HG03159 (cell line): ENCODE measurements around the gene CYP4F11.
"Not testable (repeated sequence)": the region's sequence is repeated elsewhere in the genome, so short reads cannot be mapped to it uniquely, and the experiment has no call there.

Experiments
- ATAC-seq: cut with Tn5 transposase; IDR thresholded peaks from one replicate; pipeline ENCODE4 v1.9.1; 2021; ENCODE audit warnings: mild to moderate bottlenecking, moderate library complexity; ENCODE audit not compliant: unreplicated experiment

The CYP4F11 gene, protein sequence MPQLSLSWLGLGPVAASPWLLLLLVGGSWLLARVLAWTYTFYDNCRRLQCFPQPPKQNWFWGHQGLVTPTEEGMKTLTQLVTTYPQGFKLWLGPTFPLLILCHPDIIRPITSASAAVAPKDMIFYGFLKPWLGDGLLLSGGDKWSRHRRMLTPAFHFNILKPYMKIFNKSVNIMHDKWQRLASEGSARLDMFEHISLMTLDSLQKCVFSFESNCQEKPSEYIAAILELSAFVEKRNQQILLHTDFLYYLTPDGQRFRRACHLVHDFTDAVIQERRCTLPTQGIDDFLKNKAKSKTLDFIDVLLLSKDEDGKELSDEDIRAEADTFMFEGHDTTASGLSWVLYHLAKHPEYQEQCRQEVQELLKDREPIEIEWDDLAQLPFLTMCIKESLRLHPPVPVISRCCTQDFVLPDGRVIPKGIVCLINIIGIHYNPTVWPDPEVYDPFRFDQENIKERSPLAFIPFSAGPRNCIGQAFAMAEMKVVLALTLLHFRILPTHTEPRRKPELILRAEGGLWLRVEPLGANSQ

DNA sequence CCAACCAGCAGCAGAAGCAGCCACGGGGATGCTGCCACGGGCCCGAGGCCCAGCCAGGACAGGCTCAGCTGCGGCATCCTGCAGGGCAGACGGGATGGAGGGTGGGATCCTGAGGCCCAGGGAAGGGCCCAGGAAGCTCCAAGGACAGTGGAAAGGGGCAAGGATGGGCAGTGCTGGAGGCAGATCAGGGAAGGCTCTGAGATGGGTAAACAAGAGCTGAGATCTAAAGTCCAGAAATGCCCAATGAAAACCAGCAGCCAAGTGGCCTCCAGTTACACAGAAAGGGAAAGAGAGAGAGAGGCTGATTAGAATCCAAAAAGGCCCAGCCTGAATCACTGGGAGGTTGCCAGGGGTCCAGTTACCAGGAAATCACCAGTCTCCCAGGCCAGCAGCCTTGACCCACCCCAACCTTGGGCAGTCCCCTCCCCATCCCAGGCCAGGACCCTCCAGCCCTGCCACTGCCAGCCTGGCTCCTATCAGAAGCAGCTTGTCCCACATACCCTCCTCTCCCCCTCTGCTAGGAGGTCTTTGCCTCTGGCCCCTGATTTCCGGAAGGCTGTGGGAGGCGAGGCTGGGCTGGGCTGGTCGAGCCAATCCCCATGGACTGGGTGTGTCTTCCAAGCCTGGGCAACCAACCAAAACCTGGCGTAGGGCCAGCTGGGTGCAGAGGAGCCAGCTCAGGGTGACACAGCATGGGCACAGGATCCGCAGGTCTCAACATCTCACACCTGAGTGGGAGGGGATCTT lies at the start of gene CYP4F11:
TSS of gene CYP4F11 (minus strand) at position 198 of the 747 bp plus-strand sequence. CDS start at position 77, 121 bp downstream.
- ATAC-seq = no peak

DNA sequence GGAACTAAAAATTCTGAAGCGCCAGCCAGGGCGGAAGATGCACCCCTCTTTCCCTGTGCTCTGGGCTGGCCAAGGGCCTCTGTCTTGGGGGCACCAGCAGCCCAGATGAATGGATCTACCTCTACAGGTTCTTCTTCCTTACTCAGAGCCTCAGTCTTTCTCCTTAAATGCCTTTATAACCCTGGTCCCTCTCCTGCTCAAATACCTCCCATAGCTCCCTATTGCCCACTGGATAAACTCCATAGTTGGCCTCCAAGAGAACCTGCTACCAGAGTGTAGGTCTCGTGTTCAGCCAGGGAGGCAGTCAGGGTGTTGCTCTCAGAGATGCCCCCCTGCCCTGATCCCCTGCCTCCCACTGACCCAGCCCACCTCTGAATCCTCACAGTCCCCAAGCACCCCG lies 45.0 kb upstream of the CYP4F11 start:
- ATAC-seq = no peak

DNA sequence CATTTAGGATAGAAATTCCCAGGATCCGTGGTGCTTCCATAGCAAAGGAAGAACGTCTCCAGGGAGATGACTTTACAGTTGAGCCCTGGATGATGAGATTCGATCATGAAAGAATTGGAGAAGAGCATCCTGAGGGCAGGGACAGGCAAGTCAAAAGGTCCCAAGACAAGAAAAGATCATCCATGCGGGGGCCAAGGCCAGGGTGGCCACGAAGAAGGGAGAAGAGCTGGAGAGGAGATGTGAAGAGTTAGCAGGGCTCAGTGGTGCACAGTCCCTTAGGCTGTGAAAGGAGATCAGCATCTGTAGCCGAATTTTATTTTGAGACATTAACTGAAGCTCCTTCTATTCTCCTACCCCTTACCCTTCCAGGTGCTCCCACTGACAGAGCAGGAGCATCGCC lies 43.4 kb upstream of the CYP4F11 start:
- no peak for ATAC-seq

DNA sequence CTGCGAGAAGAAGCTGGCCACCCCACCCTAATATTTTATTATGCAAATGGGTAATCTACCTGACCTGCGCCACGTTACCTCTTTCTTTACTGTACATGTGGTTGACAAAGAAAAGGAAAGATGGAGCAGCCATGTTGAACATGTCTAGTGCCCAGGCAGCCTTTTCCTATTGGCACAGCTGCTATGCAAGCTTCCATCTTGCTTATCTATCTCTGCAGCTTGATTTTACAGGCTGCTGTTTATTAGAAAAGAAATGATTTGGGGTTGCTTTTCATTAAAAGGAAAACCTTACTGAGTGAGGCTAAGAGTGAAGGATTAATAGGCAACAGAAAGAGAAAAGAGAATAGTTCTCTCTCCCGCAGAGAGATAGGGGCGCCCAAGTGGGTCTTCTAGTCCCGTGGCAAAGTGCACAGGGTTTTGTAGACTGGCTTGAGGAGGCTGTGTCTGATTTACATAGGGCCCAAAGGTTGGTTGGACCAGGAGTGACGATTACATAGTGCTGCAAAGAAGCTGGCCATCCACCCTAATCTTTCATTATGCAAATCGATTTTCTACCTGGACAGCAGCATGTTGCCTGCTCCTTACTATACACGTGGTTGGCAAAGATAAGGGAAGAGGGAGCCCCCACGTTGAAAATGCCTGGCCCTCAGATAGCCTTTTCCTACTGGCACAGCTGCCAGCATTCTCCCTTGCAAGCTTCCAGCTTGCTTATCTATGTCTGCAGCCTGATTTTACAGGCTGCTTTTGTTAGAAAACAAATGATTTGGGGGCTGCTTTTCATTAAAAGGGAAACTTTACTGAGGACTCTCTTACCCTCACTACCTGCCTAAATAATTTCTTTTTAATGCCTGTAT lies 42.7 kb upstream of the CYP4F11 start:
- no peak for ATAC-seq

DNA sequence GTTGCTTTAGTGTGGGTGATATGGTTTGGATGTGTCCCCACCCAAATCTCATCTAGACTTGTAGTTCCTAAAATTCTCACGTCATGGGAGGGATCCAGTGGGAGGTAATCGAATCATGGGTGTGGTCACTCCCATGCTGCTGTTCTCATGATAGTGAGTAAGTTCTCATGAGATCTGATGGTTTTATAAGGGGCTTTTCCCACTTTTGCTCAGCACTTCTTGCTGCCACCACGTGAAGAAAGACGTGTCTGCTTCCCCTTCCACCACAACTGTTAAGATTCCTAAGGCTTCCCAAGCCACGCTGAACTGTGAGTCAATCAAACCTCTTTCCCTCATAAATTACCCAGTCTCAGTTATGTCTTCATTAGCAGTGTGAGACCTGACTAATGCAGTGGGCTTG lies 40.5 kb upstream of the CYP4F11 start:
- ATAC-seq = no peak

DNA sequence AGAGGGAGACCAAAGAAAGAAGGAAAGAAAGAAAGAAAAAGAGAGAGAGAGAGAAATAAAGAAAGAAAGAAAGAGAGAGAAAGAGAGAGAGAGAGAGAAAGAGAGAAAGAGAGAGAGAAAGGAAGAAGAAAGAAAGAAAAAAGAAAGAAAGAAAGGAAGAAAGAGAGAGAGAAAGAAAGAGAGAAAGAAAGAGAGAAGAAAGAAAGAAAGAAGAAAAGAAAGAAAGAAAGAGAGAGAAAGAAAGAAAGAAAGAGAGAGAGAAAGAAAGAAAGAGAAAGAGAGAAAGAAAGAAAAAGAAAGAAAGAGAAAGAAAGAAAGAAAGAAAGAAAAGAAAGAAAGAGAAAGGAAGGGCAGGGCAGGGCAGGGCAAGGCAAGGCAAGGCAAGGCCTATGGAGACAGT lies 37.7 kb upstream of the CYP4F11 start:
- ATAC-seq = not testable (repeated sequence)

DNA sequence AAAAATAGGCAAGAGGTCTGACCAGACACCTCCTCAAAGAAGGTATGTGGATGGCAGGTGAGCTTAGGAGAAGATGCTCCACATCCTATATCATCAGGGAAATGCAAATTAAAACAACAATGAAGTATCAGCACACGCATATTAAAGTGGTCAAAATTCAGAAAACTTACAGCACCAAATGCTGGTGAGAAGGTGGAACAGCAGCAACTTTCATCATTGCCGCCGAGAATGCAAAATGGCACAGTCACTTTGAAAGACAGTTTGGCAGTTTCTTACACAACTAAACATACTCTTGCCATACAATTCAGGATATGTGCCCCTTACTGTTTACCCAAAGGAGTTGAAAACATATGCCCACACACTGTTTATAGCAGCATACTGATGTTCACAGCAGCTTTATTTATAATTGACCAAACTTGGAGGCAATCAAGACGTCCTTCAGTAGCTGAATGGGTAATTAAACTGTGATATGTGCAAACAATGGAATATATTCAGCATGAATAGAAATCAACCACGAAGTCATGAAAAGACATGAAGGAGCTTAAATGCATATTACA lies 37.0 kb upstream of the CYP4F11 start:
- no peak for ATAC-seq

DNA sequence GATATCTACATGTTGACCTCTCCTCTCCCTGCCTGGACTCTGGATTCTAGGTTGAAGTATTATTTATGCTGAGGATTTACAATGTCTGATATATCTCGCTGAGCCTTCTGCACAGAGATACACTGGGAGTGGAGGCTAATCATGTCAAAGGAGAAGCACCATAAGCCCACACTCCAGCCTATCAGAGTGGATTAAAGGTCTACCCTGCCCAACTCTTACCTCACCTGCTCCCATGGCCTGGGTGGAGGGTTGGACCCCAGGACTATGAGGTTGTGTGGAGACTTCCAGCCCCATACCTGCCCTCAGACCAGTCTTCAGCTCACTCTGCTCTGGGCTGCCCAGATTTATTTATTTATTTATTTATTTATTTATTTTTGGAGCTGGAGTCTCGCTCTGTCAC lies 29.9 kb upstream of the CYP4F11 start:
- ATAC-seq = no peak

DNA sequence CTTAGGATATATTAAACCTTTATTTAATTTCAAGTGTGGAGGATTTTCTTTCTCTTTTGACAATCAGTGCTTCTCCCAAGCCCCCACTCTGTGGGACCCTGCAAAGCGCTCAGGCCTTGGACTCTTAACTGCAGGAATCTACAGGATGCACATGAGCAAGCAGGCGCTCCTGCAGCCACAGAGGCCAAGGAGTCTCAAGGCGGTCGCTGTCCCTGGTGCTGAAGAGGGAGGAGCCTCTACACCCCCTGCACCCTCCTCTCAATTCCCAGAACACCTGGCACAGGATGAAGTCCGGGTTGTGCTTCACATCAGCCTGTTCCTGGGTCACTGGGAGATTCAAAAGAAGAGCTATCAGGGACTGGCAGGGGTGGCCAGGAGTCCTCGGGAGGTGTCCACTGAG lies 28.0 kb upstream of the CYP4F11 start:
- ATAC-seq = no peak

DNA sequence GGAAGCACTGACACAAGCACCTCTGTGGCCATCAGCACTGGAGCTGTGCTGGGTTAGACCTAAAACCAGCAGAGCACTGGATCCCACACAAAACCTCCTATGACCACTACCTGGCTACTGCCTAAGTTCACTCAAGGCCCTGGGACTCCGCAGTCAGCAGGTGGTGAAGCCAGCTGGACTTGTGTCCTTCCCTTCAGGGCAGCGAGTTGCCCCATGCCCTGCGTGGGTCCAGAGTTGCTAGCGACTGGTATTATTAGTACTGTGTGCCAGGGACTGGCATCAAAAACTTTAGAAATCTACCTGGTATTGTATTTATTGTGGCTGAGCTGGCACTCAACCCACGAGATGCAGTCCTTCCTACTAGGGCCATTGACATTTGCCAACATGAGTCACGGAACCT lies 20.5 kb upstream of the CYP4F11 start:
- ATAC-seq = no peak

DNA sequence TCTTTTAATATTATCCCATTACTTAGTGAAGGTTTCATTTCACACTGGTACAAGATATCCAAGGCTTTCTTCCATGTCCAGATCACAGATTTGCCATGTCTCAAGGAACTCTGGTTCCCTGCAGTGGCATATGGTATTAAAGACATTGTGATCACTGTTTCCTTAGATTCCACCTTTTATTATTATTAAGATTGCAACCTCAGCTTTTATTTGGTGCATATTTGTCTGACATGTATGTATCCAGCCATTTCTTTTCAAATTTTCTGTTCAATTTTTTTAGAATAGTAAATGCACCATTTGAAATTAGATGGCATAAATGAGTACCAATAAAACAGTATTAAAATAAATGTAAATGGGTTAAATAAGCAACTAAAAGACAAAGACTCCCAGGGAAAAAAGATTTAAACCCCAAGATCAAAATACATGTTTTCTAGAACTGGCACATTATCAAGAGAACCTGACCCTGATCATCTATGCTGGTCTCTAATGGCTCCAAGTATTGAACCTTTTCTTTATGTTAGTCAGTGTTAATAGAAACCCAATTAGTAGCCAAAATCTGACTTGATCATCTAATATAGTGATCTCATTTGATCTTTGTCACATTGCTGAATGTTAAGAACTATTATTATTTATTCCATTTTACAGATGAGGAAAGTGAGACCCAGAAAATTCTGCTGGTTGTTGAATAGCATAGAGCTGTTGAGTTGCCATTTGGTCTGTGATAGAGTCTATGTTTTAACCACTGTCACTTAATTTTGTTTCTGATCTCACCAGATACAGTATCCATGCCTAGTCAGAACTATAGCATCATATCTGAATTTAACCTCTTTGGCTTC lies 14.1 kb upstream of the CYP4F11 start, which contains the start of gene OR10H4:
TSS of gene OR10H4 (plus strand) at position 786 of the 836 bp plus-strand sequence. CDS start at position 786, 0 bp downstream.
- ATAC-seq = no peak

DNA sequence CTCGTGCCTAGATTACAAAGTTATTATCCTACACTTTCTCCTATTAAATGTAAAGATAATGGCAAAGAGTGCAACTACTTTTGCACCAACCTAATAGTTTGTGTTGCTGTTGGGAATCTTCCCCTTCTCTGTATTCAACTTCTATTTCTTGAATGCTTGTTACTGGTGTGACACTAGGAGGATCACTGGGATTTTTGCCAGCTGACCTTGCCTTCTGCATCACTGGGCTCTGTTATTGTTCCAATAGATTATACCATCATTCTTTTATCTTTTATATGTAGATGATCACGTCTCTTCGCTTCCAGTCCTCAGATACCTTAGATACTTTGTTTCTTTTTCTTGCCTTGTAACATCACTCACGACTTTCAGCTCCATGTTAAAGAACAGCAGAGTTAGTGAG lies 11.0 kb upstream of the CYP4F11 start:
- ATAC-seq = no peak

DNA sequence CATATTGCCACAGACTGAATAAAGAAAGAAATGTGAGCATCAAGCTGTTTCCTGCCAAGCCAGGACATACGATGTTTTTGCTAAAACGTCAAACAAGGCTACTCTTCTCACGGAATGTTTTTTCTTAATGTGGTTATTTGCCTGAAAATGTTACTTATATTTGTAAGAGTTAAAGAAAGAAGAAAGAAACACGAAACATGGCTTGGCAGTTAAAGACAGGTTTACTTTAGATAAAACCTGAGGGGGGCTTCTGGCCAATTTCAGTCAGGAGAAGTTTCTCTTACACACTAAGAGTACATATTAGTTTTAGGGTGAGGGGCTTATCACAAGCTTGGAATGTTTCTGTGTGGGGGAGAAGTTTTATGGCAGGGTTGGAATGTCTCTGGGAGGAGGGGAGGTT lies 10.1 kb upstream of the CYP4F11 start:
- ATAC-seq = no peak

DNA sequence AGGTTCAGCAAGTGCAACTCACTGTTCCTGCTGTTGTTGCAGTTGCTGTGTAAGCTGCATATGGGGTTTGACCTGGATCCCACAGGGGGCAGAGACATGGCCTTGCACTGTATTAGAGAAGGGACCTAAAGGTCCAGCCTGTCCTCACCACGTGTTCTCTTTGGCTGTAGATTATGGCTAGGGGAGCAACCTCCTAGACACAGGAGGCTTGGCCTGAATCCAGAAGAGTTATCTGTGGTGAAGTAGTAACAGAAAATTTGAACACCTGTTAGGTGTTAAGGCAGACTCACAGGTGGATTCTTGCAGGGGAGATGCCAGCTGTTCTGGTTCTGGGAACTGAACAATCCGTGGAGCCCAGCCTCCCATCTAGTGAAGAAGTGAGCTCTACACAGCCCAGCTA lies 3.4 kb upstream of the CYP4F11 start:
- no peak for ATAC-seq

DNA sequence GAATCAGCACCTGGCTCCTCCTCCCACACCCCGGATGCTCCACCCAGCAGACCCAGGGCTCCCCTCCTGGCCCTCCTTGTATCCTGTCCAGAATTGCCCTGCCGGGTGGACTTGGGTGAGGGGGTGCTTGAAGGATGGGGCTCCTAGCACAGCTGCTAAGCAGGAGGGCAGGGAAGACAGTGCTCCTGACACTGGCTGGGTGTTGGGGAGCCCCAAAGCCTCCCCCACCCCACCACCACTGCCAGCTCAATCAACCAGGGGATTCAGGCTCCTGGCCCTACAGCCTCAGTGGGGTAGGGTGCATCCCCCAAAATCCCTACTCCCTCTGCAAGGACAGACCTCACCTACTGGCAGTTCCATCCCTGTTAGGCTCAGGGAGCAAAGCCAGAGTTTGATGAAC lies 2.6 kb upstream of the CYP4F11 start:
- no peak for ATAC-seq

DNA sequence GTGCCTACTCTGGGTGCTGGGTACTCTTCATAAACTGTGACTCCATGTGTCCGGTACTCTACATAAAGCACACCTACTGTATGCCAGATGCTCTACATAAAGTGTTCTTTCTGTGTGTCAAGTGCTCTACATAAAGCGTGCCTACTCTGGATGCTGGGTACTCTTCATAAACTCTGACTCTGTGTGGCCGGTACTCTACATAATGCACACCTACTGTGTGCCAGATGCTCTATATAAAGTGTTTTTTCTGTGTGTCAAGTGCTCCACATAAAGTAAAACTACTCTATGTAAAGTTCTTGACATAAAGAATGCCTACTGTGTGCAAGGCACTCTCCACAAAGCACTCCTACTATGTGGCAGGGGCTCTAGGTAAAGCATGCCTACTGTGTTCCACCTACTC lies 1.8 kb upstream of the CYP4F11 start:
- ATAC-seq = no peak

DNA sequence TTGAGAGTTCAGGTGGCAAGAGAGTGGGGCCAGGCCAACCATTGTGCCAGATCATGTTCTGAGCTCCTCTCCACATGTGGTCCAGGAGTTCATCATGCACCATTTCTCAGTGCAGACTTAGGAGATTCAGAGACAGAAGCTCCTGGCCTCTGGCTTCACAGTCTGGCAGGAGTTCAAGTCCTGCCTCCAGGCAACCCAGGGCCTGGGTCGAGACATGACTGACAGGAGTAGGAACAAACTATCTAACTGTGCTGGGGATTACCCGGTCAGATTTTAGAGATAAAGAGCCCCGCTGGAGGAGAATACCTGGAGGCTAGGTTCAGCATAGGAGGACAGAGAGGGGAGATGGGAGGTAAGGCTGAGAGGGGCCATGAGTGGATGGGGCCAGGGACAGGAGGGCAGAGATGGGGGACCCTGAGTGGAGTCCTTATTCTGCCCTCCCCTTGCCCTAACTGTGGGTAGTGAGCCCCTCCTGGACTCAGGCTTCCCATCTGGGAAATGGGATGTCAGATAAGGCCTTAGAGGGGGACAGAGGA lies 906 bp upstream of the CYP4F11 start:
- no peak for ATAC-seq

DNA sequence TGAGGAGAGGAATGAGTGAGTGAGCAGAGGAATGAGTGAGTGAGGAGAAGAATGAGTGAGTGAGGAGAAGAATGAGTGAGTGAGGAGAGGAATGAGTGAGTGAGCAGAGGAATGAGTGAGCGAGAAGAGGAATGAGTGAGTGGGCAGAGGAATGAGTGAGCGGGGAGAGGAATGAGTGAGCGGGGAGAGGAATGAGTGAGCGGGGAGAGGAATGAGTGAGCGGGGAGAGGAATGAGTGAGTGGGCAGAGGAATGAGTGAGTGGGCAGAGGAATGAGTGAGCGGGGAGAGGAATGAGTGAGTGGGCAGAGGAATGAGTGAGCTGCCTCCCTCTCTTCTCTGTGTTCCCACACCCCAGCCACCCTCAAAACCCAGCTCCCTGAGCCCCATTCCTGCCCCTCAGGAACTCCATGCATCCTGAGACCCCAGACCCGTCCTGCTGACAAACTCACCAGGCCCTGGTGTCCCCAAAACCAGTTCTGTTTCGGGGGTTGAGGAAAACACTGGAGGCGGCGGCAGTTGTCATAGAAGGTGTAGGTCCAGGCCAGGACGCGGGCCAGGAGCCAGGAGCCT lies 483 bp downstream of the CYP4F11 start:
- not testable (repeated sequence) for ATAC-seq

DNA sequence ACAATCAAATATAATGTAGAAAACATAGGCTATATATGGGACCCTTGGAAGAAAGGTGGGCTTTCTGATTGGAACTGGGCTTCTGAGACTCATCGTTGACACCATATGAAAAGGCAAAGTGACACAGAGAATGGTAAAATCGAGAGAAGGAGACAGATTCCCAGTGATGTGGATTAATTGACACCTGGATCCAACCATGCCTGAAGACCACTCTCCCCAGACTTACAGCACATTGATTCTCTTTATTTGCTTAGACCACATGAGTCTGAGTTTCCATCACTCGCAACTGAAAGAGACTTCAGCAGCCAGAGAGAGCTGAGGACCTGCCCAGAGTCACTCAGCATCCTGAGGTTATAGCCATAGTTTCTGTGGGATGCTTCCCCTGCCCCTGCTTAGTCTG lies 6.0 kb downstream of the CYP4F11 start:
- no peak for ATAC-seq
